ENCODE measurements around the gene PITX1.

GRCh38 chr5:135054546-135054945 is 20.5 kb upstream of the PITX1 start:
- TF ChIP-seq CTCF (IDR thresholded peaks at IDR 0.05 in 2 of 3, conservative IDR thresholded peaks at IDR 0.05 in 1 of 3; ENCODE audit: borderline replicate concordance in 1 of 3, insufficient read depth in 1 of 3, low read depth in 2 of 3, low read length in 2 of 3): no peak
- no peak for TF ChIP-seq POLR2A (IDR thresholded peaks at IDR 0.05; ENCODE audit: borderline replicate concordance, extremely low read depth, insufficient read depth, insufficient read length)
- no peak for TF ChIP-seq EZH2phosphoT487 (IDR thresholded peaks at IDR 0.05; ENCODE audit: borderline replicate concordance)
- no peak for TF ChIP-seq YY1 (IDR thresholded peaks at IDR 0.05; ENCODE audit: extremely low read depth, insufficient replicate concordance, low read depth, low read length)
- no peak for TF ChIP-seq POLR2AphosphoS5 (IDR thresholded peaks at IDR 0.05; ENCODE audit: low read depth, low read length)
- TF ChIP-seq REST (IDR thresholded peaks at IDR 0.05; ENCODE audit: low read depth): no peak
- TF ChIP-seq MAX (IDR thresholded peaks at IDR 0.05): no peak
- no peak for TF ChIP-seq TCF7L2 (IDR thresholded peaks at IDR 0.05; ENCODE audit: borderline replicate concordance, extremely low read depth, insufficient read depth, insufficient read length)
- TF ChIP-seq EZH2 (IDR thresholded peaks at IDR 0.05): no peak
- TF ChIP-seq JUND (IDR thresholded peaks at IDR 0.05): no peak
